ENCODE data around the gene DEFB128.

Gene DEFB128

GRCh38 chr20:157154-157553 lies 32.4 kb downstream of the DEFB128 start, which contains the start of gene DEFB127:
Gene DEFB127, plus strand, starts transcription at chr20:157454. Its CDS starts 91 bp downstream, at chr20:157545.
- Histone ChIP-seq H3K27ac (ENCODE audit: low read depth, low read length) (no peak within 1 kb of the TSS), H3K4me1 (ENCODE audit: control insufficient read depth, insufficient read depth, low read length, unreplicated experiment) (no peaks in the 10 kb centered on the region), H2AFZ (ENCODE audit: low read length, unreplicated experiment) (no peak within 1 kb of the TSS), H3K4me3 (ENCODE audit: low read depth, low read length) (no peak within 1 kb of the TSS), H3K79me2 (ENCODE audit: control insufficient read depth, insufficient read depth, low read length, unreplicated experiment) (no peaks in the 10 kb centered on the region), H3K36me3 (ENCODE audit: insufficient read depth, low read length) (no peaks in the 10 kb centered on the region), H3K27me3 (ENCODE audit: insufficient read depth, low read length) (peaks cover 59% of the 10 kb centered on the region)

GRCh38 chr20:152131-152530 lies 37.4 kb downstream of the DEFB128 start:
- no peak overlapping the region for H3K4me3 ChIP-seq (ENCODE audit: low read depth, low read length)
- no peak overlapping the region for H3K27ac ChIP-seq (ENCODE audit: low read depth, low read length)
- H3K4me1 ChIP-seq (ENCODE audit: control insufficient read depth, insufficient read depth, low read length, unreplicated experiment), result no peaks in the 10 kb centered on the region
- no peaks in the 10 kb centered on the region for H3K36me3 ChIP-seq (ENCODE audit: insufficient read depth, low read length)
- H3K27me3 ChIP-seq (ENCODE audit: insufficient read depth, low read length), result peaks cover 68% of the 10 kb centered on the region
- no peak overlapping the region for H2AFZ ChIP-seq (ENCODE audit: low read length, unreplicated experiment)
- no peaks in the 10 kb centered on the region for H3K79me2 ChIP-seq (ENCODE audit: control insufficient read depth, insufficient read depth, low read length, unreplicated experiment)

DNA sequence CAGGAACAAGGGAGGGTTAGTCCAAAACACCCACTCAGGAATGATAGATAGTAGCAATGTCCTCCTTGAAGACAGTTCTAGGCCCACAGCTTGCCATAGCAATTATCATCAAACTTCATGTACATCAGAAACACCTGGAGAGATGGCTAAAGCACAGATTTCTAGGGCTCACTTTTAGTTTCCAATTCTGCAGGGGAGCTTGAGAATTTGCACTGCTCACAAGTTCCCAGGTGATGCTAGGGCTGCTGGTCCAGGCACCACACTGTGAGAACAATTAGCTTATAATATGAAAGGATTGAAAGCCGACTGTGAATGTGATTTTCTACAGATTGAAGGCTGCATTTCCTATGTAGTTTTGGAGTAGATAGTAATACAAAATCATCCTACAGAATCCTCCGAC lies 43.6 kb downstream of the DEFB128 start:
- Histone ChIP-seq H3K27me3 (ENCODE audit: insufficient read depth, low read length) (peaks cover 89% of the 10 kb centered on the region), H3K27ac (ENCODE audit: low read depth, low read length) (no peak overlapping the region), H3K79me2 (ENCODE audit: control insufficient read depth, insufficient read depth, low read length, unreplicated experiment) (no peaks in the 10 kb centered on the region), H2AFZ (ENCODE audit: low read length, unreplicated experiment) (no peak overlapping the region), H3K36me3 (ENCODE audit: insufficient read depth, low read length) (no peaks in the 10 kb centered on the region), H3K4me1 (ENCODE audit: control insufficient read depth, insufficient read depth, low read length, unreplicated experiment) (no peaks in the 10 kb centered on the region), H3K4me3 (ENCODE audit: low read depth, low read length) (no peak overlapping the region)

DNA sequence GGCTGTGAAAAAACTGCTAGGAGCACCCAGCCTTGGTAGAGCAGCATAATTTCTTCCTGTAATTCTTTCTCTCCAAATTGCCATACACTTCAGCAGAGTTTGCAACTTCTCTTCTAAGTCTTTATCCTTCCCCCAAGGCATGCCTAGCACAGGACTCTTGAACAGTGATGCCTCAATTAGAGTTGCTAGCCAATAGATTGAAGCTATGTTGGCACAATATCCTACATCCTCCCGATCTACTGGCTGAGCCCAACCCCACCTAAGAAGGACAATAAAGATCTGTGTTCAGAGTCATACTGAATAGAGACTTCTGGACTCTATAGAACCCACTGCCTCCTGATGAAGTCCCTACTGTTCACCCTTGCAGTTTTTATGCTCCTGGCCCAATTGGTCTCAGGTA lies 47.2 kb downstream of the DEFB128 start, which contains the start of gene DEFB126:
Gene DEFB126, plus strand, starts transcription at position 301 of the 400 bp plus-strand sequence. Its CDS starts 39 bp downstream, at position 340.
- H3K4me3 ChIP-seq (ENCODE audit: low read depth, low read length), result no peak within 1 kb of the TSS
- H3K27ac ChIP-seq (ENCODE audit: low read depth, low read length), result no peak within 1 kb of the TSS
- H3K27me3 ChIP-seq (ENCODE audit: insufficient read depth, low read length), result peaks cover 76% of the 10 kb centered on the region
- no peak within 1 kb of the TSS for H2AFZ ChIP-seq (ENCODE audit: low read length, unreplicated experiment)
- H3K79me2 ChIP-seq (ENCODE audit: control insufficient read depth, insufficient read depth, low read length, unreplicated experiment), result no peaks in the 10 kb centered on the region
- no peaks in the 10 kb centered on the region for H3K36me3 ChIP-seq (ENCODE audit: insufficient read depth, low read length)
- H3K4me1 ChIP-seq (ENCODE audit: control insufficient read depth, insufficient read depth, low read length, unreplicated experiment), result no peaks in the 10 kb centered on the region
